WTC11 (cell line): ENCODE data around the gene SLC7A10. TPM values are rescaled to one million over a fixed set of nuclear protein-coding genes. Genes with fewer than 3 reads are reported as not detected.
"Not testable (repeated sequence)": the region's sequence is repeated elsewhere in the genome, so short reads cannot be mapped to it uniquely, and the experiment has no call there.

Source experiments
- ATAC-seq: fragments of 200-7000 bp; cut with Tn5 transposase; 2 replicates; pipeline ENCODE4 v1.10.0; 2021; ENCODE audit warnings: mild to moderate bottlenecking, moderate library complexity
- CTCF ChIA-PET: fragments of 300-600 bp; sonication (Branson Sonifier 250); formaldehyde crosslinking; loops from one replicate; lab custom pipeline; 2021; ENCODE audit warnings: antibody characterized with exemption; lab: Charles Lee
- POLR2A ChIA-PET: fragments of 350-600 bp; sonication (Branson Sonifier 250); formaldehyde crosslinking; loops from one replicate; lab custom pipeline; 2021; ENCODE audit warnings: antibody characterized with exemption; lab: Charles Lee
- DNase-seq: peaks from one replicate; pipeline ENCODE4 v3.0.0; 2021; ENCODE audit warnings: low spot score
- H3K27ac Mint-ChIP-seq: 2 replicates; pipeline ENCODE4 v1.8.0; 2021; ENCODE audit warnings: mixed read lengths
- H3K27me3 Mint-ChIP-seq: 2 replicates; pipeline ENCODE4 v1.8.0; 2021; ENCODE audit warnings: low read depth, mild to moderate bottlenecking, moderate library complexity, mixed read lengths
- H3K36me3 Mint-ChIP-seq: 2 replicates; pipeline ENCODE4 v1.8.0; 2021; ENCODE audit warnings: mixed read lengths
- H3K4me1 Mint-ChIP-seq: 2 replicates; pipeline ENCODE4 v1.8.0; 2022; ENCODE audit warnings: mixed read lengths
- H3K4me3 Mint-ChIP-seq: 2 replicates; pipeline ENCODE4 v1.8.0; 2021; ENCODE audit warnings: mild to moderate bottlenecking, moderate library complexity, mixed read lengths
- H3K9me3 Mint-ChIP-seq: 2 replicates; pipeline ENCODE4 v1.8.0; 2021; ENCODE audit warnings: mixed read lengths
- GTF2I ChIP-seq: fragments of 250-450 bp; sonication (Bioruptor Pico); conservative IDR thresholded peaks from 2 replicates; pipeline ENCODE4 v1.4.0; 2021; ENCODE audit warnings: mild to moderate bottlenecking
- IRF2 ChIP-seq: sonication (generic); formaldehyde crosslinking; IDR thresholded peaks from 2 replicates; pipeline ENCODE4 v1.8.0; 2022; ENCODE audit warnings: low read depth, missing genetic modification reagents, borderline replicate concordance
- MXD4 ChIP-seq: fragments of 250-450 bp; sonication (Bioruptor Pico); IDR thresholded peaks from 2 replicates; pipeline ENCODE4 v1.8.0; 2021; ENCODE audit warnings: mild to moderate bottlenecking, moderate library complexity, borderline replicate concordance
- NFYB ChIP-seq: sonication (generic); formaldehyde crosslinking; conservative IDR thresholded peaks from 2 replicates; pipeline ENCODE4 v1.8.0; 2022; ENCODE audit warnings: low read depth, missing genetic modification reagents
- NR1H2 ChIP-seq: sonication (generic); formaldehyde crosslinking; IDR thresholded peaks from 2 replicates; pipeline ENCODE4 v1.9.0; 2021; ENCODE audit warnings: mild to moderate bottlenecking, moderate library complexity, missing genetic modification reagents
- PRRX2 ChIP-seq: fragments of 250-450 bp; sonication (Bioruptor Pico); IDR thresholded peaks from 2 replicates; pipeline ENCODE4 v1.8.0; 2021; ENCODE audit warnings: mild to moderate bottlenecking
- TEAD1 ChIP-seq: sonication (generic); formaldehyde crosslinking; IDR thresholded peaks from 2 replicates; pipeline ENCODE4 v1.8.0; 2022; ENCODE audit warnings: mild to moderate bottlenecking, missing genetic modification reagents
- ZNF219 ChIP-seq: sonication (generic); formaldehyde crosslinking; IDR thresholded peaks from 2 replicates; pipeline ENCODE4 v1.8.0; 2023; ENCODE audit warnings: missing genetic modification reagents, mild to moderate bottlenecking, borderline replicate concordance
- ZNF263 ChIP-seq: sonication (generic); formaldehyde crosslinking; IDR thresholded peaks from 2 replicates; pipeline ENCODE4 v1.8.1; 2022; ENCODE audit warnings: low read depth, mild to moderate bottlenecking, moderate library complexity, missing genetic modification reagents
- ZNF423 ChIP-seq: fragments of 250-450 bp; sonication (Bioruptor Pico); IDR thresholded peaks from 2 replicates; pipeline ENCODE4 v2.1.2; 2022; ENCODE audit warnings: mild to moderate bottlenecking, moderate library complexity
- total RNA-seq: library from RNA; stranded (reverse); gene quantifications from 3 replicates; pipeline ENCODE4 v1.2.3, GENCODE V29; 2021
- TF ChIP-seq, protein P1 (sequence below): fragments of 250-450 bp; sonication (Bioruptor Pico); IDR thresholded peaks from 2 replicates; pipeline ENCODE4 v2.1.2; 2022; ENCODE audit warnings: mild to moderate bottlenecking, moderate library complexity
- TF ChIP-seq, protein P2 (sequence below): fragments of 250-450 bp; sonication (Bioruptor Pico); IDR thresholded peaks from 2 replicates; pipeline ENCODE4 v1.8.0; 2021; ENCODE audit warnings: mild to moderate bottlenecking
- TF ChIP-seq, protein P3 (sequence below): sonication (generic); formaldehyde crosslinking; IDR thresholded peaks from 2 replicates; pipeline ENCODE4 v1.8.0; 2022; ENCODE audit warnings: missing genetic modification reagents
- TF ChIP-seq, protein P4 (sequence below): sonication (generic); formaldehyde crosslinking; IDR thresholded peaks from 2 replicates; pipeline ENCODE4 v1.8.1; 2022; ENCODE audit warnings: mild to moderate bottlenecking, moderate library complexity, missing genetic modification reagents
- TF ChIP-seq, protein P5 (sequence below): sonication (generic); formaldehyde crosslinking; IDR thresholded peaks from 2 replicates; pipeline ENCODE4 v1.8.0; 2022; ENCODE audit warnings: mild to moderate bottlenecking, missing genetic modification reagents
- TF ChIP-seq, protein P6 (sequence below): sonication (generic); formaldehyde crosslinking; IDR thresholded peaks from 2 replicates; pipeline ENCODE4 v1.8.0; 2022; ENCODE audit warnings: mild to moderate bottlenecking, missing genetic modification reagents
- TF ChIP-seq, protein P7 (sequence below): sonication (generic); formaldehyde crosslinking; IDR thresholded peaks from 2 replicates; pipeline ENCODE4 v1.8.0; 2022; ENCODE audit warnings: mild to moderate bottlenecking, missing genetic modification reagents
- TF ChIP-seq, protein P8 (sequence below): sonication (generic); formaldehyde crosslinking; conservative IDR thresholded peaks from 2 replicates; pipeline ENCODE4 v1.8.1; 2023; ENCODE audit warnings: mild to moderate bottlenecking, low read depth, missing genetic modification reagents, moderate library complexity
- TF ChIP-seq, protein P9 (sequence below): sonication (generic); formaldehyde crosslinking; IDR thresholded peaks from 2 replicates; pipeline ENCODE4 v1.8.1; 2023; ENCODE audit warnings: mild to moderate bottlenecking, missing genetic modification reagents, moderate library complexity

The SLC7A10 gene
- total RNA-seq, 1 experiment from 2014 or later = 4.2 TPM

DNA sequence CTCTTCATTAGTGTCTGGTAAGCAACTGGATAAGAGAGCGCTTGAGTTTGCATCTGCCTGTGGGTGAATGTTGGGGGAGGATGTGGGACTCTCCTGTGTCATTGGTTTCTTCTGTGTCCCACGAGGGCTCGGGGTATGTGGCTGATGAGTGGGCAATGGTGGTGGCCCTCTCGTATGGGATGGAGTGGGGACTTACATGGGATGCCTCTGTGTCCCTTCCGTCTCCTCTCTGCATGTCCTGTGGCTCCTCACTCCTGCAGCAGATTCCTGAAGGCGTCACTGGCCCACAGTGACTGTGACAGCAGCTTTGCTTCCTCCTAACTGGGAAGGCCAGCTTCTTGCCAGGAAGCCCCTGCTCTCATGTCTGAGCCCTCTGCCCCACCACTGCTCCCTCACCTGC is 34.1 kb downstream of the SLC7A10 start:
- DNase-seq = no peak
- H3K27ac Mint-ChIP-seq = no peak overlapping the region
- no peaks in the 10 kb centered on the region for H3K9me3 Mint-ChIP-seq
- peaks cover 10% of the 10 kb centered on the region for H3K4me1 Mint-ChIP-seq
- POLR2A ChIA-PET = no interaction called here
- ATAC-seq = no peak
- TF ChIP-seq, protein P1, sequence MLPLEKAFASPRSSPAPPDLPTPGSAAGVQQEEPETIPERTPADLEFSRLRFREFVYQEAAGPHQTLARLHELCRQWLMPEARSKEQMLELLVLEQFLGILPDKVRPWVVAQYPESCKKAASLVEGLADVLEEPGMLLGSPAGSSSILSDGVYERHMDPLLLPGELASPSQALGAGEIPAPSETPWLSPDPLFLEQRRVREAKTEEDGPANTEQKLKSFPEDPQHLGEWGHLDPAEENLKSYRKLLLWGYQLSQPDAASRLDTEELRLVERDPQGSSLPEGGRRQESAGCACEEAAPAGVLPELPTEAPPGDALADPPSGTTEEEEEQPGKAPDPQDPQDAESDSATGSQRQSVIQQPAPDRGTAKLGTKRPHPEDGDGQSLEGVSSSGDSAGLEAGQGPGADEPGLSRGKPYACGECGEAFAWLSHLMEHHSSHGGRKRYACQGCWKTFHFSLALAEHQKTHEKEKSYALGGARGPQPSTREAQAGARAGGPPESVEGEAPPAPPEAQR (CRISPR knock-in tag) = no peak
- TF ChIP-seq PRRX2 (no peak), MXD4 (CRISPR knock-in tag) (no peak), TEAD1 (CRISPR knock-in tag) (no peak), IRF2 (CRISPR knock-in tag) (no peak), NR1H2 (CRISPR knock-in tag) (no peak), ZNF219 (CRISPR knock-in tag) (no peak), ZNF423 (CRISPR knock-in tag) (no peak), ZNF263 (CRISPR knock-in tag) (no peak), NFYB (no peak), GTF2I (CRISPR knock-in tag) (no peak)
- TF ChIP-seq, protein P2, sequence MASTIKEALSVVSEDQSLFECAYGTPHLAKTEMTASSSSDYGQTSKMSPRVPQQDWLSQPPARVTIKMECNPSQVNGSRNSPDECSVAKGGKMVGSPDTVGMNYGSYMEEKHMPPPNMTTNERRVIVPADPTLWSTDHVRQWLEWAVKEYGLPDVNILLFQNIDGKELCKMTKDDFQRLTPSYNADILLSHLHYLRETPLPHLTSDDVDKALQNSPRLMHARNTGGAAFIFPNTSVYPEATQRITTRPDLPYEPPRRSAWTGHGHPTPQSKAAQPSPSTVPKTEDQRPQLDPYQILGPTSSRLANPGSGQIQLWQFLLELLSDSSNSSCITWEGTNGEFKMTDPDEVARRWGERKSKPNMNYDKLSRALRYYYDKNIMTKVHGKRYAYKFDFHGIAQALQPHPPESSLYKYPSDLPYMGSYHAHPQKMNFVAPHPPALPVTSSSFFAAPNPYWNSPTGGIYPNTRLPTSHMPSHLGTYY (CRISPR knock-in tag) = no peak
- TF ChIP-seq, protein P3, sequence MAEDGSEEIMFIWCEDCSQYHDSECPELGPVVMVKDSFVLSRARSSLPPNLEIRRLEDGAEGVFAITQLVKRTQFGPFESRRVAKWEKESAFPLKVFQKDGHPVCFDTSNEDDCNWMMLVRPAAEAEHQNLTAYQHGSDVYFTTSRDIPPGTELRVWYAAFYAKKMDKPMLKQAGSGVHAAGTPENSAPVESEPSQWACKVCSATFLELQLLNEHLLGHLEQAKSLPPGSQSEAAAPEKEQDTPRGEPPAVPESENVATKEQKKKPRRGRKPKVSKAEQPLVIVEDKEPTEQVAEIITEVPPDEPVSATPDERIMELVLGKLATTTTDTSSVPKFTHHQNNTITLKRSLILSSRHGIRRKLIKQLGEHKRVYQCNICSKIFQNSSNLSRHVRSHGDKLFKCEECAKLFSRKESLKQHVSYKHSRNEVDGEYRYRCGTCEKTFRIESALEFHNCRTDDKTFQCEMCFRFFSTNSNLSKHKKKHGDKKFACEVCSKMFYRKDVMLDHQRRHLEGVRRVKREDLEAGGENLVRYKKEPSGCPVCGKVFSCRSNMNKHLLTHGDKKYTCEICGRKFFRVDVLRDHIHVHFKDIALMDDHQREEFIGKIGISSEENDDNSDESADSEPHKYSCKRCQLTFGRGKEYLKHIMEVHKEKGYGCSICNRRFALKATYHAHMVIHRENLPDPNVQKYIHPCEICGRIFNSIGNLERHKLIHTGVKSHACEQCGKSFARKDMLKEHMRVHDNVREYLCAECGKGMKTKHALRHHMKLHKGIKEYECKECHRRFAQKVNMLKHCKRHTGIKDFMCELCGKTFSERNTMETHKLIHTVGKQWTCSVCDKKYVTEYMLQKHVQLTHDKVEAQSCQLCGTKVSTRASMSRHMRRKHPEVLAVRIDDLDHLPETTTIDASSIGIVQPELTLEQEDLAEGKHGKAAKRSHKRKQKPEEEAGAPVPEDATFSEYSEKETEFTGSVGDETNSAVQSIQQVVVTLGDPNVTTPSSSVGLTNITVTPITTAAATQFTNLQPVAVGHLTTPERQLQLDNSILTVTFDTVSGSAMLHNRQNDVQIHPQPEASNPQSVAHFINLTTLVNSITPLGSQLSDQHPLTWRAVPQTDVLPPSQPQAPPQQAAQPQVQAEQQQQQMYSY = no peak
- TF ChIP-seq, protein P4, sequence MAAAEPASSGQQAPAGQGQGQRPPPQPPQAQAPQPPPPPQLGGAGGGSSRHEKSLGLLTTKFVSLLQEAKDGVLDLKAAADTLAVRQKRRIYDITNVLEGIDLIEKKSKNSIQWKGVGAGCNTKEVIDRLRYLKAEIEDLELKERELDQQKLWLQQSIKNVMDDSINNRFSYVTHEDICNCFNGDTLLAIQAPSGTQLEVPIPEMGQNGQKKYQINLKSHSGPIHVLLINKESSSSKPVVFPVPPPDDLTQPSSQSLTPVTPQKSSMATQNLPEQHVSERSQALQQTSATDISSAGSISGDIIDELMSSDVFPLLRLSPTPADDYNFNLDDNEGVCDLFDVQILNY (CRISPR knock-in tag) = no peak
- TF ChIP-seq, protein P5, sequence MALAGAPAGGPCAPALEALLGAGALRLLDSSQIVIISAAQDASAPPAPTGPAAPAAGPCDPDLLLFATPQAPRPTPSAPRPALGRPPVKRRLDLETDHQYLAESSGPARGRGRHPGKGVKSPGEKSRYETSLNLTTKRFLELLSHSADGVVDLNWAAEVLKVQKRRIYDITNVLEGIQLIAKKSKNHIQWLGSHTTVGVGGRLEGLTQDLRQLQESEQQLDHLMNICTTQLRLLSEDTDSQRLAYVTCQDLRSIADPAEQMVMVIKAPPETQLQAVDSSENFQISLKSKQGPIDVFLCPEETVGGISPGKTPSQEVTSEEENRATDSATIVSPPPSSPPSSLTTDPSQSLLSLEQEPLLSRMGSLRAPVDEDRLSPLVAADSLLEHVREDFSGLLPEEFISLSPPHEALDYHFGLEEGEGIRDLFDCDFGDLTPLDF (CRISPR knock-in tag) = no peak
- TF ChIP-seq, protein P6, sequence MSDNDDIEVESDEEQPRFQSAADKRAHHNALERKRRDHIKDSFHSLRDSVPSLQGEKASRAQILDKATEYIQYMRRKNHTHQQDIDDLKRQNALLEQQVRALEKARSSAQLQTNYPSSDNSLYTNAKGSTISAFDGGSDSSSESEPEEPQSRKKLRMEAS (CRISPR knock-in tag) = no peak
- TF ChIP-seq, protein P7, sequence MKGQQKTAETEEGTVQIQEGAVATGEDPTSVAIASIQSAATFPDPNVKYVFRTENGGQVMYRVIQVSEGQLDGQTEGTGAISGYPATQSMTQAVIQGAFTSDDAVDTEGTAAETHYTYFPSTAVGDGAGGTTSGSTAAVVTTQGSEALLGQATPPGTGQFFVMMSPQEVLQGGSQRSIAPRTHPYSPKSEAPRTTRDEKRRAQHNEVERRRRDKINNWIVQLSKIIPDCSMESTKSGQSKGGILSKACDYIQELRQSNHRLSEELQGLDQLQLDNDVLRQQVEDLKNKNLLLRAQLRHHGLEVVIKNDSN (CRISPR knock-in tag) = no peak
- TF ChIP-seq, protein P8, sequence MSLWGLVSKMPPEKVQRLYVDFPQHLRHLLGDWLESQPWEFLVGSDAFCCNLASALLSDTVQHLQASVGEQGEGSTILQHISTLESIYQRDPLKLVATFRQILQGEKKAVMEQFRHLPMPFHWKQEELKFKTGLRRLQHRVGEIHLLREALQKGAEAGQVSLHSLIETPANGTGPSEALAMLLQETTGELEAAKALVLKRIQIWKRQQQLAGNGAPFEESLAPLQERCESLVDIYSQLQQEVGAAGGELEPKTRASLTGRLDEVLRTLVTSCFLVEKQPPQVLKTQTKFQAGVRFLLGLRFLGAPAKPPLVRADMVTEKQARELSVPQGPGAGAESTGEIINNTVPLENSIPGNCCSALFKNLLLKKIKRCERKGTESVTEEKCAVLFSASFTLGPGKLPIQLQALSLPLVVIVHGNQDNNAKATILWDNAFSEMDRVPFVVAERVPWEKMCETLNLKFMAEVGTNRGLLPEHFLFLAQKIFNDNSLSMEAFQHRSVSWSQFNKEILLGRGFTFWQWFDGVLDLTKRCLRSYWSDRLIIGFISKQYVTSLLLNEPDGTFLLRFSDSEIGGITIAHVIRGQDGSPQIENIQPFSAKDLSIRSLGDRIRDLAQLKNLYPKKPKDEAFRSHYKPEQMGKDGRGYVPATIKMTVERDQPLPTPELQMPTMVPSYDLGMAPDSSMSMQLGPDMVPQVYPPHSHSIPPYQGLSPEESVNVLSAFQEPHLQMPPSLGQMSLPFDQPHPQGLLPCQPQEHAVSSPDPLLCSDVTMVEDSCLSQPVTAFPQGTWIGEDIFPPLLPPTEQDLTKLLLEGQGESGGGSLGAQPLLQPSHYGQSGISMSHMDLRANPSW (CRISPR knock-in tag) = no peak
- TF ChIP-seq, protein P9, sequence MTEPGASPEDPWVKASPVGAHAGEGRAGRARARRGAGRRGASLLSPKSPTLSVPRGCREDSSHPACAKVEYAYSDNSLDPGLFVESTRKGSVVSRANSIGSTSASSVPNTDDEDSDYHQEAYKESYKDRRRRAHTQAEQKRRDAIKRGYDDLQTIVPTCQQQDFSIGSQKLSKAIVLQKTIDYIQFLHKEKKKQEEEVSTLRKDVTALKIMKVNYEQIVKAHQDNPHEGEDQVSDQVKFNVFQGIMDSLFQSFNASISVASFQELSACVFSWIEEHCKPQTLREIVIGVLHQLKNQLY = no peak
- CTCF ChIA-PET = interaction anchor here (0.6 to 1.5 kb wide), 26 partner anchors 10 to 458 kb away, joined by 3 to 19 read pairs (median 3); partner anchors contain the start of gene SLC7A10
- no peaks in the 10 kb centered on the region for H3K36me3 Mint-ChIP-seq
- H3K27me3 Mint-ChIP-seq = peaks cover 30% of the 10 kb centered on the region
- H3K4me3 Mint-ChIP-seq = no peak overlapping the region

DNA sequence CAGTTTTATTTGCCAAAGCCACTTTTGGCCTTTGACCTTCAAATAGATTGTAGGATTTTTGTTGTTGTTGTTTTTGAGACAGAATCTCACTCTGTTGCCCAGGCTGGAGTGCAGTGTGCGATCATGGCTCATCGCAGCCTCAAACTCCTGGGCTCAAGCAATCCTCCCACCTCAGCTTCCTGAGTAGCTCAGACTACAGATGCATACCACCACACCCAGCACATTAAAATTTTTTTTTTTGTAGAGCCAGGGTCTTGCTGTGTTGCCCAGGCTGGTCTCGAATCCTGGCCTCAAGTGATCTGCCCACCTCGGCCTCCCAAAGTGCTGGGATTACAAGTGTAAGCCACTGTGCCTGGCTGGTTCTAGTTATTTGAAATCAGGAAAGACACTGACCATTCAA is 34.6 kb downstream of the SLC7A10 start:
- DNase-seq, H3K27ac Mint-ChIP-seq, H3K9me3 Mint-ChIP-seq, POLR2A ChIA-PET, ATAC-seq, H3K36me3 Mint-ChIP-seq, H3K4me3 Mint-ChIP-seq: not testable (repeated sequence)
- Mint-ChIP-seq H3K4me1 (peaks cover 14% of the 10 kb centered on the region), H3K27me3 (peaks cover 30% of the 10 kb centered on the region)
- CTCF ChIA-PET = interaction anchor here (0.8 to 1.4 kb wide), 10 partner anchors 10 to 217 kb away, joined by 3 to 19 read pairs (median 4); partner anchors contain the start of gene SLC7A10
